Measurements from ENCODE around the gene PGAM5. TPM values are rescaled to one million over a fixed set of nuclear protein-coding genes. Genes with fewer than 3 reads are reported as not detected.

Gene PGAM5
- polyA plus RNA-seq, 1 of the 3 experiments (the other 2 are of a cell fraction), result 22.5 TPM

GRCh38 chr12:132719954-132720324 is 9.3 kb downstream of the PGAM5 start:
- no peaks in the 10 kb centered on the region for H3K27me3 ChIP-seq (ENCODE audit: insufficient read depth)
- H3K9me3 ChIP-seq, result no peaks in the 10 kb centered on the region
- H3K4me3 ChIP-seq (ENCODE audit: low read depth in 2 of 2, low read length in 1 of 2), result no peak overlapping the region
- 98% methylated on average over 12 of the region's 12 CpGs for WGBS (ENCODE audit: low lambda C conversion rate)
- no peak overlapping the region for H3K9ac ChIP-seq
- peaks cover 20% of the 10 kb centered on the region; the same call in 1 of the 2 replicates for H3K79me2 ChIP-seq (ENCODE audit: insufficient read depth)
- peaks cover 31 to 55% of the 10 kb centered on the region in 2 experiments for H3K36me3 ChIP-seq (replicated peaks in 1 of 2; ENCODE audit: control insufficient read depth in 1 of 2, insufficient read depth in 2 of 2, low read length in 1 of 2)
- peaks cover 21% of the 10 kb centered on the region for H3F3A ChIP-seq (replicated peaks; ENCODE audit: insufficient read depth)
- no peaks in the 10 kb centered on the region for H3K4me1 ChIP-seq (ENCODE audit: control insufficient read depth in 1 of 2, insufficient read depth in 2 of 2, low read depth in 1 of 2, low read length in 1 of 2)
- no peak overlapping the region for H3K4me2 ChIP-seq
- H3K27ac ChIP-seq (ENCODE audit: low read depth in 2 of 2, low read length in 1 of 2), result no peak overlapping the region
- ChIA-PET CTCF (no interaction called here), POLR2A (no interaction called here)
- no peak overlapping the region for H2AFZ ChIP-seq (ENCODE audit: low read depth)
- H4K20me1 ChIP-seq (ENCODE audit: insufficient read depth), result peaks cover 28% of the 10 kb centered on the region
- TF ChIP-seq SIN3A (IDR thresholded peaks at IDR 0.05; ENCODE audit: borderline replicate concordance, low read depth, low read length) (no peak), POLR2AphosphoS5 (IDR thresholded peaks at IDR 0.05; ENCODE audit: low read depth, low read length) (no peak), EZH2phosphoT487 (IDR thresholded peaks at IDR 0.05; ENCODE audit: borderline replicate concordance, low read depth) (no peak), RXRA (IDR thresholded peaks at IDR 0.05; ENCODE audit: borderline replicate concordance, low read depth) (no peak), EP300 (IDR thresholded peaks at IDR 0.05; ENCODE audit: borderline replicate concordance in 1 of 2, low read depth in 1 of 2, low read length in 1 of 2) (no peak), USF1 (IDR thresholded peaks at IDR 0.05; ENCODE audit: borderline replicate concordance, low read depth) (no peak), RAD21 (IDR thresholded peaks at IDR 0.05; ENCODE audit: low read length) (no peak), MXI1 (IDR thresholded peaks at IDR 0.05; ENCODE audit: low read depth, low read length) (no peak), RCOR1 (IDR thresholded peaks at IDR 0.05; ENCODE audit: low read length) (no peak), FOSL2 (IDR thresholded peaks at IDR 0.05; ENCODE audit: borderline replicate concordance, low read depth) (no peak), NRF1 (IDR thresholded peaks at IDR 0.05; ENCODE audit: low read depth, low read length) (no peak)
- TF ChIP-seq, protein P1, sequence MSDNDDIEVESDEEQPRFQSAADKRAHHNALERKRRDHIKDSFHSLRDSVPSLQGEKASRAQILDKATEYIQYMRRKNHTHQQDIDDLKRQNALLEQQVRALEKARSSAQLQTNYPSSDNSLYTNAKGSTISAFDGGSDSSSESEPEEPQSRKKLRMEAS (IDR thresholded peaks at IDR 0.05; ENCODE audit: low read depth), result no peak
- no peaks in the 10 kb centered on the region for H3K9me2 ChIP-seq
- DNase-seq, result no peak

DNA sequence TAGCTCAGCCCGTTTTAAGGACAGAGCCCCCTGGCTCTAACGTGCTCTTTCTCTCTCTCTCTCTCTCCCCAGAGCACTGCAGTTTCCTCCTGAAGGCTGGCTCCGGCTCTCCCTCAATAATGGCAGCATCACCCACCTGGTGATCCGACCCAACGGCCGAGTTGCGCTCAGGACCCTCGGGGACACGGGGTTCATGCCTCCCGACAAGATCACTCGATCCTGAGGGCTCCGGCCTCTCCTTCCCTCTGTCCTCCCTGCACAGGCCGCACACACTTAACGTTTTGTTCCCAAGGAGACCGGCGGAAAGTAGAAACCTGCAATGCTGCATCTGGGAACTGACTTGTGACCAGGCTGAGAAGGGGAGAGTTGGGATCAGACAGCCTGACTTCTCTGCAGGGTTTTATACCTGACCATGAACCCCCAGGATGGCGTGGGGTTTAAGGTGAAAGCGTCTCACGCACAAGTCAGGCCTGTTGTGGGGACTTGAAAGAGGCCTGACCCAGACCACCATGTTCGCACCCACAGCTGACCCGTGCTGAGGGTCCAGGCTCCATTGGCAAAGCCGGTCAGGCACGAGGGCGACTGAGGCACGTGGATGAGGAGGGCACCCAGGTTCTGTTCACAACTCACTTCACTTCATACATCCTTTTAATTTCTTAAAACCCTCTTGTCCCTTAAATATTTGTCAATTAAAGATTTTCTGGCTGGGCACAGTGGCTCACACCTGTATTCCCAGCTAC is 10.1 kb downstream of the PGAM5 start:
- CTCF ChIA-PET, result no interaction called here
- no peaks in the 10 kb centered on the region for H3K27me3 ChIP-seq (ENCODE audit: insufficient read depth)
- H4K20me1 ChIP-seq (ENCODE audit: insufficient read depth), result peaks cover 28% of the 10 kb centered on the region
- no peaks in the 10 kb centered on the region for H3K9me3 ChIP-seq
- peaks cover 28% of the 10 kb centered on the region for H3F3A ChIP-seq (replicated peaks; ENCODE audit: insufficient read depth)
- POLR2A ChIA-PET, result interaction anchor here (1.0 kb wide), 1 partner anchor 10 kb away, joined by 5 read pairs; the partner anchor contains the start of gene PGAM5
- WGBS (ENCODE audit: low lambda C conversion rate), result 93% methylated on average over 24 of the region's 25 CpGs
- H3K36me3 ChIP-seq (replicated peaks in 1 of 2; ENCODE audit: control insufficient read depth in 1 of 2, insufficient read depth in 2 of 2, low read length in 1 of 2), result peaks cover 39 to 62% of the 10 kb centered on the region in 2 experiments
- TF ChIP-seq CHD2 (IDR thresholded peaks at IDR 0.05; ENCODE audit: low read length, partially characterized antibody) (no peak), IRF3 (IDR thresholded peaks at IDR 0.05; ENCODE audit: low read depth, low read length) (no peak), TEAD4 (IDR thresholded peaks at IDR 0.05; ENCODE audit: borderline replicate concordance, insufficient read depth) (no peak), FOSL2 (IDR thresholded peaks at IDR 0.05; ENCODE audit: borderline replicate concordance, low read depth) (no peak), SMC3 (IDR thresholded peaks at IDR 0.05; ENCODE audit: low read depth, low read length) (no peak), FOXM1 (IDR thresholded peaks at IDR 0.05; ENCODE audit: low read depth) (no peak), GATA2 (CRISPR knock-in tag; IDR thresholded peaks at IDR 0.05) (no peak), ELF1 (IDR thresholded peaks at IDR 0.05) (no peak)
- no peak overlapping the region for H3K4me2 ChIP-seq
- no peaks in the 10 kb centered on the region for H3K9me2 ChIP-seq
- no peak overlapping the region for H3K27ac ChIP-seq (ENCODE audit: low read depth in 2 of 2, low read length in 1 of 2)
- H3K4me1 ChIP-seq (ENCODE audit: control insufficient read depth in 1 of 2, insufficient read depth in 2 of 2, low read depth in 1 of 2, low read length in 1 of 2), result no peaks in the 10 kb centered on the region
- no peak overlapping the region for H2AFZ ChIP-seq (ENCODE audit: low read depth)
- no peak overlapping the region for H3K4me3 ChIP-seq (ENCODE audit: low read depth in 2 of 2, low read length in 1 of 2)
- no peak for DNase-seq
- H3K9ac ChIP-seq, result no peak overlapping the region
- H3K79me2 ChIP-seq (ENCODE audit: insufficient read depth), result peaks cover 22% of the 10 kb centered on the region; the same call in 1 of the 2 replicates
